Mesenchymal stem cell (in vitro differentiated cells and primary cell): Measurements from ENCODE around the gene CLUH.
"Not testable (repeated sequence)": the region's sequence is repeated elsewhere in the genome, so short reads cannot be mapped to it uniquely, and the experiment has no call there.

ENCODE experiments used
- DNase-seq: peaks from one replicate; pipeline ENCODE4 v3.0.0-alpha.2; 2013
- H2AFZ ChIP-seq: one replicate; pipeline ENCODE4 v1.6.1; 2013; ENCODE audit warnings: low read depth, mild to moderate bottlenecking, control low read depth, inconsistent platforms, low read length, moderate library complexity
- H2AK5ac ChIP-seq: 2 replicates; pipeline ENCODE4 v1.6.1; 2013; ENCODE audit warnings: low read length, moderate library complexity, mild to moderate bottlenecking, inconsistent platforms; ENCODE audit not compliant: severe bottlenecking
- H2BK120ac ChIP-seq: one replicate; pipeline ENCODE4 v1.6.1; 2013; ENCODE audit warnings: low read depth, mild to moderate bottlenecking, inconsistent platforms, low read length, moderate library complexity
- H2BK12ac ChIP-seq, 2 experiments: one replicate each; pipeline ENCODE4 v1.6.1; 2013; ENCODE audit warnings: inconsistent platforms in 2 of 2, low read length in 2 of 2, mild to moderate bottlenecking in 2 of 2, moderate library complexity in 2 of 2, control low read depth in 1 of 2
- H2BK15ac ChIP-seq: one replicate; pipeline ENCODE4 v1.6.1; 2013; ENCODE audit warnings: mild to moderate bottlenecking, low read depth, inconsistent platforms; ENCODE audit not compliant: poor library complexity, severe bottlenecking
- H2BK5ac ChIP-seq: 2 replicates; pipeline ENCODE4 v1.6.1; 2013; ENCODE audit warnings: low read depth, mild to moderate bottlenecking, low read length, control low read depth, inconsistent platforms; ENCODE audit not compliant: poor library complexity, severe bottlenecking
- H3K14ac ChIP-seq, 2 experiments: one replicate each; pipeline ENCODE4 v1.6.1; 2013; ENCODE audit warnings: inconsistent platforms in 2 of 2, low read length in 2 of 2, control low read depth in 1 of 2, mild to moderate bottlenecking in 1 of 2, moderate library complexity in 1 of 2
- H3K18ac ChIP-seq, 2 experiments: one replicate each; pipeline ENCODE4 v1.6.1; 2013; ENCODE audit warnings: inconsistent platforms in 2 of 2, low read length in 2 of 2, control low read depth in 1 of 2, low read depth in 1 of 2, mild to moderate bottlenecking in 1 of 2
- H3K23ac ChIP-seq, 2 experiments: one replicate each; pipeline ENCODE4 v1.6.1; 2013; ENCODE audit warnings: inconsistent platforms in 2 of 2, low read length in 2 of 2, mild to moderate bottlenecking in 2 of 2, moderate library complexity in 2 of 2, control low read depth in 1 of 2
- H3K27ac ChIP-seq: 2 replicates; pipeline ENCODE4 v1.5.1; 2013; ENCODE audit warnings: mild to moderate bottlenecking, moderate library complexity, low read length, control low read depth, inconsistent platforms; ENCODE audit not compliant: poor library complexity, severe bottlenecking
- H3K27me3 ChIP-seq, 2 experiments: 2 replicates each; pipeline versions ENCODE4 v1.6.1 to v1.7.0; 2013; ENCODE audit warnings: low read length in 2 of 2, mild to moderate bottlenecking in 2 of 2, moderate library complexity in 2 of 2, control low read depth in 1 of 2, inconsistent platforms in 1 of 2; ENCODE audit not compliant: control insufficient read depth in 1 of 2, insufficient read depth in 1 of 2
- H3K36me3 ChIP-seq, 2 experiments: 2 replicates each; pipeline versions ENCODE4 v1.6.1 to v1.7.0; 2013; ENCODE audit warnings: low read length in 2 of 2, control low read depth in 1 of 2, inconsistent platforms in 1 of 2, low read depth in 1 of 2, mild to moderate bottlenecking in 1 of 2; ENCODE audit not compliant: insufficient read depth in 2 of 2, control insufficient read depth in 1 of 2
- H3K4ac ChIP-seq, 2 experiments: one replicate each; pipeline ENCODE4 v1.6.1; 2013; ENCODE audit warnings: inconsistent platforms in 2 of 2, low read length in 2 of 2, mild to moderate bottlenecking in 2 of 2, moderate library complexity in 2 of 2, control low read depth in 1 of 2, low read depth in 1 of 2
- H3K4me1 ChIP-seq: 2 replicates; pipeline ENCODE4 v1.6.1; 2013; ENCODE audit warnings: low read depth, low read length, control low read depth; ENCODE audit not compliant: control insufficient read depth, insufficient read depth
- H3K4me2 ChIP-seq: 2 replicates; pipeline ENCODE4 v1.6.1; 2013; ENCODE audit warnings: low read length, mild to moderate bottlenecking, inconsistent platforms; ENCODE audit not compliant: poor library complexity, severe bottlenecking
- H3K4me3 ChIP-seq, 2 experiments: 2 replicates each; pipeline versions ENCODE4 v1.5.1 to v1.7.0; 2013; ENCODE audit warnings: low read length in 2 of 2, mild to moderate bottlenecking in 2 of 2, control low read depth in 1 of 2, low read depth in 1 of 2; ENCODE audit not compliant: insufficient read depth in 1 of 2
- H3K79me1 ChIP-seq: replicated peaks from 2 replicates; pipeline ENCODE4 v1.6.1; 2013; ENCODE audit warnings: mild to moderate bottlenecking, control low read depth, low read length, inconsistent platforms; ENCODE audit not compliant: poor library complexity, severe bottlenecking
- H3K9ac ChIP-seq: 2 replicates; pipeline ENCODE4 v1.7.0; 2013; ENCODE audit warnings: mild to moderate bottlenecking, low read length, moderate library complexity
- H3K9me3 ChIP-seq: 2 replicates; pipeline ENCODE4 v1.7.0; 2013; ENCODE audit warnings: mild to moderate bottlenecking, low read length; ENCODE audit not compliant: control insufficient read depth
- H4K8ac ChIP-seq: one replicate; pipeline ENCODE4 v1.6.1; 2013; ENCODE audit warnings: inconsistent platforms, mild to moderate bottlenecking, low read length, moderate library complexity
- H4K91ac ChIP-seq: one replicate; pipeline ENCODE4 v1.6.1; 2013; ENCODE audit warnings: mild to moderate bottlenecking, low read length, inconsistent platforms
- WGBS: methylation state at CpG from one replicate; pipeline ENCODE4 v1.1.7; 2013; ENCODE audit warnings: mixed read lengths; 5-methylcytosine and 5-hydroxymethylcytosine counted together

The CLUH gene

DNA sequence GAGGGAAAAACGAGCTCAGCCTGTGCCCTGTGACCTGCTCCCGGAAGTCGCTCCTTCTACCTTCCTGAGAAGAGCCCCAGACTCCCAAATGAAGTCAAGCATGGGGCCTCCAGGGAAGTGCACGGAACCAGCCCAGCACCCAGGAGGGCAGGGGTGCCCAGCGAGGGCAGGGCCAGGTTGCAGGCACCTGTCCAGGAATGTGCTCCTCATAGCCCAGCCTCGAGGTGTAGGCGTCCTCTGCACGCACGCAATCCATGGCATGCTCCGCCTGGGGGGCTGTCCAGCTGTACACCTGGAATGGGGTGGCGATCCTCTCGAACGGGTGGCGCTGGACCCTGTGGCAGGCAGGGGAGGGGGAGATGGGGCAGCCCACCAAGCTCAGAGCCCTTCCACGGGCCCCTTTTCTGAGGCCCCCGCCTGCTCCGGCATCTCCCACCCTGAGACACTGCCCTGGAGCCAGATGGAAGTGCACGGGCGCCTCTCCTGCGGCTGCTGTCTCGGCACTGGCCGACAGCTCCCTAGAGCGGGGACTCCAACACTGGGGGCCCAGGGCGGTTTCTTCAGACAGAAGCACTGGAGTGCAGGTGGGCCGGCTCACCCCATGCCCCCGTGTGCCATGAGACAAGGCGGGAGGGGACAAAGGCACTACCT, 10.9 kb downstream of the CLUH start:
- H3K4ac ChIP-seq = no peak overlapping the region
- H3K27me3 ChIP-seq = no peaks in the 10 kb centered on the region
- no peak overlapping the region for H2AK5ac ChIP-seq
- H3K14ac ChIP-seq = no peak overlapping the region
- no peak overlapping the region for H2BK5ac ChIP-seq
- H2BK120ac ChIP-seq = no peak overlapping the region
- H4K91ac ChIP-seq = no peak overlapping the region
- no peak overlapping the region for H3K4me2 ChIP-seq
- H4K8ac ChIP-seq = no peak overlapping the region
- H3K9ac ChIP-seq = no peak overlapping the region
- WGBS = 97% methylated on average over 27 of the region's 27 CpGs
- no peak for DNase-seq
- peaks cover 73 to 88% of the 10 kb centered on the region in 2 experiments for H3K36me3 ChIP-seq
- no peak overlapping the region for H2BK15ac ChIP-seq
- no peak overlapping the region for H2AFZ ChIP-seq
- H3K18ac ChIP-seq = no peak overlapping the region
- no peaks in the 10 kb centered on the region for H3K9me3 ChIP-seq
- H3K4me3 ChIP-seq = no peak overlapping the region
- H3K23ac ChIP-seq = no peak overlapping the region
- peaks cover 20% of the 10 kb centered on the region for H3K4me1 ChIP-seq
- peaks cover 31% of the 10 kb centered on the region for H3K79me1 ChIP-seq
- H3K27ac ChIP-seq = no peak overlapping the region
- H2BK12ac ChIP-seq = no peak overlapping the region

DNA sequence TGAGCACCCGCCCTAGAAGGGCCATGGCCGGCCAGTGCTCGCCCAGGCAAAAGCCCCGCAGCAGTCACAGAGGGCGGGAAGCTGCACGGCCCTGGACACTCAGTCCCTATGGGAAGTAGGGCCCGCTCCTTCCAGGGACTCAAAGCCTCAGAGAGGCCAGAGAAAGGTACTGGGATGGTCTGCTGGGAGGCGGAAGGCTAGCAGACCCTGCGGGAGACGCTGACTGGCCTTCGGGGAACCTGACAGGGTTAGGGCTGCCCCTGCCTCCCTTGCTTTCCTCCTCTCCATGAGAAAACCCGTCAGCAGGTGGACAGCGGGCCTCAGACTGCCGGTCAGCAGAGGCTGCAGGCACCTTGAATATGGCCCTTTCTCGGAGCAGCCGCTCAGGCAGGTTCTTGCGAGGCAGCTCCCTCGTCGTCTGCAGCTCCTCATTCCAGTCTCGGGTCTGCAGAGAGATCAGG, 11.5 kb downstream of the CLUH start:
- no peaks in the 10 kb centered on the region for H3K27me3 ChIP-seq
- H3K4me2 ChIP-seq = no peak overlapping the region
- no peak overlapping the region for H3K23ac ChIP-seq
- peaks cover 14% of the 10 kb centered on the region for H3K4me1 ChIP-seq
- H2BK5ac ChIP-seq = no peak overlapping the region
- peaks cover 29% of the 10 kb centered on the region for H3K79me1 ChIP-seq
- H2AFZ ChIP-seq = no peak overlapping the region
- H3K36me3 ChIP-seq = peaks cover 73 to 94% of the 10 kb centered on the region in 2 experiments
- no peak overlapping the region for H3K9ac ChIP-seq
- H2BK120ac ChIP-seq = no peak overlapping the region
- H3K4me3 ChIP-seq = no peak overlapping the region
- no peak overlapping the region for H3K27ac ChIP-seq
- H4K8ac ChIP-seq = no peak overlapping the region
- no peak overlapping the region for H2BK12ac ChIP-seq
- no peak overlapping the region for H2AK5ac ChIP-seq
- no peak overlapping the region for H3K4ac ChIP-seq
- DNase-seq = no peak
- no peak overlapping the region for H3K18ac ChIP-seq
- peak overlapping the region; percentile 44 for H2BK15ac ChIP-seq
- H3K14ac ChIP-seq = no peak overlapping the region
- 98% methylated on average over 20 of the region's 20 CpGs for WGBS
- no peak overlapping the region for H4K91ac ChIP-seq
- no peaks in the 10 kb centered on the region for H3K9me3 ChIP-seq

DNA sequence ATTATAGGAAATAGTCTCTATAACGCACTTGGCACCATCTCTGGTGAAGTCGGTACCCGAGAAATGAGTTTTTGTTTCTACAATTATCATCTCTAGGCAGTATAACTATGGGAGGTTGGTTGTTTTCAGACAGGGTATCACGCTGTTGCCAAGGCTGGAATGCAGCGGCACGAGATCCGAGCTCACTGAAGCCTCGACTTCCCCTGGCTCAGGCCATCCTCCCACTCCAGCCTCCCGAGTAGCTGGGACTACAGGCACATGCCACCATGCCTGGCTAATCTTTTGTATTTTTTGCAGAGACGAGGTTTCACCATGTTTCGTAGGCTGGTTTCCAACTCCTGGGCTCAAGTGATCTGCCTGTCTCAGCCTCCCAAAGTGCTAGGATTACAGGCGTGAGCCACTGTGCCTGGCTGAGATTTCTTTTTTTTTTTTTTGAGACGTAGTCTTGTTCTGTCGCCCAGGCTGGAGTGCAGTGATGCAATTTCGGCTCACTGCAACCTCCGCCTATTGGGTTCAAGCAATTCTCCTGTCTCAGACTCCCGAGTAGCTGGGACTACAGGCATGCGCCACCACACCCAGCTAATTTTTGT, 12.3 kb downstream of the CLUH start:
- 96% methylated on average over 18 of the region's 18 CpGs for WGBS

DNA sequence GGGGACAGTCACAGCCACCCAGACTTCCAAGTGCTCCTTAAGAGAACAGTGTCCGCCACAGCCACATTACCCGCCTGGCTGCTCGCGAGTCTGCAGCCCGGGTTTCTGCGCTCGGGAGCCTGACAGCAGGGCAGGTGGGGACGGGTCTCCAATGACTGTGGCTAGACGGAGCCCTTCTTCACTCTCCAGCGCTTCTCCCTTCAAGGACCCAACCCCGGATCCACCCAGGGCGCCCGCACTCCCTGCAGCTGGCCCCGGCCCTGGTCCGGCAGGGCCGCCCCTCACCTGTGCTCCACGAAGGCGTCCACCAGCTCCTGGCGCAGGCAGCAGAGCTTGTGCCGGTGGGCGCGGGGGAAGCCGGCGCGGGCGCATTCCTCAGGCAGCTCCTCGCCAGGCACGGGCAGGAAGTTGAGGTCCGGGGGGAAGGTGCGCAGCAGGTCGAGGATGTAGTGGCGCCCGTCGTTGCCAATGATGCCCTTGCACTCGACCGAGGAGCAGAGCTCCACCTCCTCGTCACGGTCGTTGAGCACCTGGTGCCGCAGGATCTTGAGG, 13.9 kb downstream of the CLUH start:
- Histone ChIP-seq H3K27ac (no peak overlapping the region), H3K14ac (no peak overlapping the region), H2AK5ac (no peak overlapping the region), H2BK120ac (no peak overlapping the region), H4K8ac (no peak overlapping the region), H2BK12ac (no peak overlapping the region), H2AFZ (no peak overlapping the region), H4K91ac (no peak overlapping the region), H3K79me1 (peaks cover 13% of the 10 kb centered on the region), H3K4ac (no peak overlapping the region), H3K4me1 (peaks cover 4% of the 10 kb centered on the region), H3K9me3 (no peaks in the 10 kb centered on the region), H3K4me2 (no peak overlapping the region), H2BK5ac (no peak overlapping the region), H3K4me3 (no peak overlapping the region), H3K18ac (no peak overlapping the region), H3K36me3 (peaks cover 71 to 94% of the 10 kb centered on the region in 2 experiments), H3K27me3 (no peaks in the 10 kb centered on the region), H3K9ac (no peak overlapping the region), H2BK15ac (no peak overlapping the region), H3K23ac (no peak overlapping the region)
- no peak for DNase-seq
- WGBS = 98% methylated on average over 40 of the region's 40 CpGs

More for the DNA sequence above, 12.3 kb downstream of the CLUH start:
- not testable (repeated sequence) for H3K4me1 ChIP-seq, H4K8ac ChIP-seq, DNase-seq, H3K14ac ChIP-seq, H2AK5ac ChIP-seq, H2BK5ac ChIP-seq, H3K18ac ChIP-seq, H3K9me3 ChIP-seq, H3K27ac ChIP-seq, H3K4me3 ChIP-seq, H4K91ac ChIP-seq, H2BK12ac ChIP-seq, H3K4ac ChIP-seq, H3K9ac ChIP-seq, H3K23ac ChIP-seq, H2AFZ ChIP-seq, H2BK15ac ChIP-seq, H2BK120ac ChIP-seq, H3K4me2 ChIP-seq, H3K27me3 ChIP-seq
- H3K36me3 ChIP-seq = peaks cover 74 to 95% of the 10 kb centered on the region in 2 experiments
- peaks cover 22% of the 10 kb centered on the region for H3K79me1 ChIP-seq
